OCI-LY3 (cell line): ENCODE data around the gene CD247.

Source experiments
- H2AFZ ChIP-seq: fragments of 200-600, 300-600 bp; shearing (Covaris generic); 2 replicates; pipeline ENCODE4 v1.6.0; 2014; ENCODE audit warnings: antibody characterized with exemption, low read depth, low read length
- H3K27ac ChIP-seq: fragments of 200-600, 300-600 bp; sonication (generic); 2 replicates; pipeline ENCODE4 v1.5.1; 2014; ENCODE audit warnings: mild to moderate bottlenecking, low read length, moderate library complexity, mixed read lengths
- H3K27me3 ChIP-seq: fragments of 200-600, 300-600 bp; sonication (generic); 2 replicates; pipeline ENCODE4 v1.6.1; 2014; ENCODE audit warnings: low read depth, low read length, mixed read lengths
- H3K36me3 ChIP-seq: fragments of 200-600, 300-600 bp; sonication (generic); replicated peaks from 2 replicates; pipeline ENCODE3; 2014; ENCODE audit warnings: low read depth, low read length, mixed read lengths
- H3K4me1 ChIP-seq: fragments of 300-600, 200-600 bp; sonication (generic); 2 replicates; pipeline ENCODE4 v1.6.1; 2014; ENCODE audit warnings: low read length, mixed read lengths
- H3K4me2 ChIP-seq: fragments of 200-600, 300-600 bp; sonication (generic); 2 replicates; pipeline ENCODE4 v1.6.1; 2014; ENCODE audit warnings: low read length, mixed read lengths
- H3K4me3 ChIP-seq: fragments of 300-600, 200-600 bp; sonication (generic); 2 replicates; pipeline ENCODE4 v1.5.1; 2014; ENCODE audit warnings: antibody characterized with exemption, mild to moderate bottlenecking, low read length, moderate library complexity
- H3K79me2 ChIP-seq: fragments of 300-600, 200-600 bp; shearing (Covaris generic); 2 replicates; pipeline ENCODE4 v1.6.1; 2014; ENCODE audit warnings: mild to moderate bottlenecking, low read length, mixed read lengths
- H3K9ac ChIP-seq: fragments of 300-600, 200-600 bp; shearing (Covaris generic); 2 replicates; pipeline ENCODE4 v1.6.0; 2014; ENCODE audit warnings: mild to moderate bottlenecking, low read length, moderate library complexity
- H3K9me3 ChIP-seq: fragments of 200-600, 300-600 bp; shearing (Covaris generic); 2 replicates; pipeline ENCODE4 v1.6.1; 2014; ENCODE audit warnings: low read length, mixed read lengths; ENCODE audit not compliant: insufficient read depth
- H4K20me1 ChIP-seq: fragments of 200-600, 300-600 bp; sonication (generic); 2 replicates; pipeline ENCODE4 v1.6.1; 2016; ENCODE audit warnings: low read length, mixed read lengths; ENCODE audit not compliant: insufficient read depth
- EZH2phosphoT487 ChIP-seq: fragments of 200-600 bp; shearing (Covaris generic); IDR thresholded peaks from 2 replicates; pipeline ENCODE4 v1.6.1; 2018; ENCODE audit warnings: antibody characterized with exemption, mixed run types, low read depth
- TF ChIP-seq, protein P1 (sequence below): fragments of 200-600, 300-600 bp; sonication (generic); IDR thresholded peaks from 2 replicates; pipeline ENCODE4 v1.5.1; 2014; ENCODE audit warnings: antibody characterized with exemption, low read length, low read depth

The CD247 gene

DNA sequence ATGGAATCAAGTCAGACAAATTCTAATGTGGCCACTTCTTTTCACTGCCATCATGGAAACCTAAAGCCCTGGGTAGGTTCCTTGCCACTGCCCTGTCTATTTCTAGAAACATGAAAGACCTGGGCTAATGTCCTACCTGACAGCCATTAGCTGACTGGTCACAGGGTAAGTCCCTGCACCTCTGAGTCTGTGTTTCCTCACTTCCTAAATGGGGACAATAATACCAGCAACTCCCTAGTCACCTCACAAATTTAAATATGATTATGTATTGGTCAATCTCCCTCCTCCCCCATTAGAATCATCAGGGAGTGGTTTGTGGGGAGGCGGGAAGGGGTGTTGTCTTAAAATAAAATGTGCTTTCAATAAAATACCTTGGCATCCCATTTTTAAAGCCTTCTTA is 33.0 kb upstream of the CD247 start:
- H3K4me1 ChIP-seq, result peaks cover 26% of the 10 kb centered on the region
- no peak overlapping the region for H3K4me2 ChIP-seq
- H3K4me3 ChIP-seq, result no peak overlapping the region
- no peaks in the 10 kb centered on the region for H4K20me1 ChIP-seq
- H3K36me3 ChIP-seq, result peaks cover 3% of the 10 kb centered on the region
- no peak overlapping the region for H3K9ac ChIP-seq
- no peak overlapping the region for H2AFZ ChIP-seq
- H3K79me2 ChIP-seq, result no peaks in the 10 kb centered on the region
- peaks cover 7% of the 10 kb centered on the region; the same call in 1 of the 2 replicates for H3K27me3 ChIP-seq
- no peak overlapping the region for H3K27ac ChIP-seq
- no peaks in the 10 kb centered on the region for H3K9me3 ChIP-seq
- TF ChIP-seq, protein P1, sequence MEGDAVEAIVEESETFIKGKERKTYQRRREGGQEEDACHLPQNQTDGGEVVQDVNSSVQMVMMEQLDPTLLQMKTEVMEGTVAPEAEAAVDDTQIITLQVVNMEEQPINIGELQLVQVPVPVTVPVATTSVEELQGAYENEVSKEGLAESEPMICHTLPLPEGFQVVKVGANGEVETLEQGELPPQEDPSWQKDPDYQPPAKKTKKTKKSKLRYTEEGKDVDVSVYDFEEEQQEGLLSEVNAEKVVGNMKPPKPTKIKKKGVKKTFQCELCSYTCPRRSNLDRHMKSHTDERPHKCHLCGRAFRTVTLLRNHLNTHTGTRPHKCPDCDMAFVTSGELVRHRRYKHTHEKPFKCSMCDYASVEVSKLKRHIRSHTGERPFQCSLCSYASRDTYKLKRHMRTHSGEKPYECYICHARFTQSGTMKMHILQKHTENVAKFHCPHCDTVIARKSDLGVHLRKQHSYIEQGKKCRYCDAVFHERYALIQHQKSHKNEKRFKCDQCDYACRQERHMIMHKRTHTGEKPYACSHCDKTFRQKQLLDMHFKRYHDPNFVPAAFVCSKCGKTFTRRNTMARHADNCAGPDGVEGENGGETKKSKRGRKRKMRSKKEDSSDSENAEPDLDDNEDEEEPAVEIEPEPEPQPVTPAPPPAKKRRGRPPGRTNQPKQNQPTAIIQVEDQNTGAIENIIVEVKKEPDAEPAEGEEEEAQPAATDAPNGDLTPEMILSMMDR, result no peak
- TF ChIP-seq EZH2phosphoT487, result no peak

DNA sequence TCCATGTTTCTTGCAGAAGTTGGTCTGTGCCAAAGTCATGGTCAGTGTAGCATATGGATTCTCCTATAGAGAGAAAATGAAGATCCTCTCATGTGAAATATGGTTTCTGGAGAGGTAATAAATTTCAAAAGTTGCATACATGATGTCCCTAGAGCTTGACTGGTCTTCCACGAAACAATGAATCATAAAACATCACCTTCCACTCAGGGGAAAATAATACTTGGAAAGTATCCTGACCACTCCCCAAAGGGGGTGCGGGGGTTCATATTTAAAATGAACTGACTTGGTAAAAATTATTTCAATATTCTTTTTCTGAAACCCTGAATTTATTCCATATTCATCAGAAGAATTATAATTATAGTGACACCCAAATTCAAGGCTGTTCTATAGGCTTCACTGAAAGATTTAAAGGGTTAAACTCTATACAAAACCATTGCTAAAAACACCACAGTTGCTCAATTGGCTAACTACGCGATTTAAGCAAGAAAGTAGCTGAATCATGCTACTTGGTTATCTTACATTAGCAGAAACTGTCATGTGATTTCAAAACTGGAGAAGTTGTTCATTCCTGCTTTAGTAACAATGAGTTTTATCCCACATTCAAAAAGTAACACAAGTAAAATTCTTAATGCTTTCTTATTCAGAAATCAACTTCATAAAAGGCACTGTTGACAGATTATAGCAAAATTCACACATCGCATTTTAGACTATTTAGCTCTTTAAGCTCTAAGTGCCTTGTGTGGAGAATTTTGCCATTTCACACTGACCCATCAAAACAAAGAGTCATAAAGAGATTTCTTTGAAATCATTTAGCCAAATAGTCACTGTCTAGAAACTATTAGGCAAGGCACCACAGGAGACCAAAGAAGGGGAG is 30.0 kb upstream of the CD247 start:
- Histone ChIP-seq H3K4me1 (peaks cover 29% of the 10 kb centered on the region), H3K9me3 (no peaks in the 10 kb centered on the region), H3K9ac (no peak overlapping the region), H3K4me3 (no peak overlapping the region), H3K4me2 (no peak overlapping the region), H3K27me3 (0 out of 2 replicates have a peak, but pooled peaks cover 4% of the 10 kb centered on the region), H4K20me1 (no peaks in the 10 kb centered on the region), H3K36me3 (peaks cover 3% of the 10 kb centered on the region), H2AFZ (no peak overlapping the region), H3K27ac (no peak overlapping the region), H3K79me2 (no peaks in the 10 kb centered on the region)
- TF ChIP-seq, protein P1, result no peak

DNA sequence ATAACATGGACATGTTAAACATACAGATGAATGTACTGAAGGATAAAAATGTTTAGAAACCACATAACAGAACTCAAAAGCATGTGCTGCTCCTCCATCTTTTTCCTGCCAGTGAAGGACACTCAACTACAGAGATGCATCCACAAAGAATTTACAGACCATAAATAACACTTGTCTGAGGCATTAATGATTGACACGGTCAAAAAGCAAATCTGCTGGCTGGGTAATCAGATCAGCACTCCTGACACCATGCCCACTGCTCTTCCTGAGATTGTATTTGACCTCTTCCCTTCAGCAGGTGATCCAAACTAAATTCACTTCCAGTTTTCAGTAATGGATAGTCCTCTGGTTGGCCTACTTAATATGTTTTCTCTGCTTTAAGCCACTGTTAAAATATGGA is 28.6 kb upstream of the CD247 start:
- TF ChIP-seq EZH2phosphoT487, result no peak
- TF ChIP-seq, protein P1, result no peak
- Histone ChIP-seq H3K4me2 (no peak overlapping the region), H3K9ac (no peak overlapping the region), H2AFZ (no peak overlapping the region), H3K27me3 (0 out of 2 replicates have a peak, but pooled peaks cover 4% of the 10 kb centered on the region), H3K9me3 (no peaks in the 10 kb centered on the region), H4K20me1 (no peaks in the 10 kb centered on the region), H3K4me1 (peaks cover 36% of the 10 kb centered on the region), H3K79me2 (no peaks in the 10 kb centered on the region), H3K4me3 (no peak overlapping the region), H3K36me3 (peaks cover 3% of the 10 kb centered on the region), H3K27ac (no peak overlapping the region)

DNA sequence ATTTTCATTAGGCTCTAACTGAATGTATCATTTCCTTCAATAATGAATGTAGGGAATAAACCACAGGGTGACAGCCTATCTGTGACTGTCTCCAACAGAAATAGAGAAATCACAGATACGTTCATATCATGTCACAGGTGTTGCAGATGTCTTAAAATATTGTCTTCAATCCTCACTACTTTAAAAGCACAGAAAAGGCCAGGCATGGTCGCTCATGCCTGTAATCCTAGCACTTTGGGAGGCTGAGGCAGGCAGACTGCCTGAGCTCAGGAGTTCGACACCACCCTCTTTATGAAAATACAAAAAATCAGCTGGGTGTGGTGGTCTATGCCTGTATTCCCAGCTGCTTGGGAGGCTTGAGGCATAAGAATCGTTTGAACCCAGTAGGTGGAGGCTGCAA is 27.0 kb upstream of the CD247 start:
- Histone ChIP-seq H3K4me1 (peaks cover 46% of the 10 kb centered on the region), H3K27me3 (no peaks in the 10 kb centered on the region), H4K20me1 (no peaks in the 10 kb centered on the region), H2AFZ (no peak overlapping the region), H3K79me2 (no peaks in the 10 kb centered on the region), H3K36me3 (peaks cover 3% of the 10 kb centered on the region), H3K4me2 (no peak overlapping the region), H3K9me3 (no peaks in the 10 kb centered on the region), H3K9ac (no peak overlapping the region), H3K4me3 (no peak overlapping the region), H3K27ac (no peak overlapping the region)
- TF ChIP-seq, protein P1, result no peak
- TF ChIP-seq EZH2phosphoT487, result no peak
